NAMALWA (cell line): ENCODE results near the gene RMI2.
"Not testable (repeated sequence)": the region's sequence is repeated elsewhere in the genome, so short reads cannot be mapped to it uniquely, and the experiment has no call there.

ENCODE experiments used
- DNase-seq: peaks from one replicate; pipeline ENCODE4 v3.0.0-alpha.2; 2015; ENCODE audit warnings: low spot score

Gene RMI2

GRCh38 chr16:11354733-11355574 is 9.7 kb downstream of the RMI2 start:
- DNase-seq = peak; percentile 91

GRCh38 chr16:11355862-11356261 is 10.6 kb downstream of the RMI2 start:
- peak; percentile 41 for DNase-seq

GRCh38 chr16:11356573-11357331 is 11.5 kb downstream of the RMI2 start:
- peak; percentile 67 for DNase-seq

- no peak for DNase-seq
These were observed 13.3 kb downstream of the RMI2 start for GRCh38 chr16:11358531-11358930.

GRCh38 chr16:11359370-11359769 is 14.1 kb downstream of the RMI2 start:
- DNase-seq = no peak

- no peak for DNase-seq
These were observed 15.5 kb downstream of the RMI2 start for GRCh38 chr16:11360641-11361373.

- DNase-seq = peak; percentile 44
These were observed 16.6 kb downstream of the RMI2 start for GRCh38 chr16:11361701-11362451.

GRCh38 chr16:11363927-11364258 is 18.6 kb downstream of the RMI2 start:
- no peak for DNase-seq

GRCh38 chr16:11367483-11367906 is 22.2 kb downstream of the RMI2 start:
- DNase-seq = no peak

GRCh38 chr16:11370084-11370931 is 25.0 kb downstream of the RMI2 start:
- peak; percentile 85 for DNase-seq

GRCh38 chr16:11370932-11371279 is 25.6 kb downstream of the RMI2 start:
- not testable (repeated sequence) for DNase-seq

GRCh38 chr16:11372073-11372828 is 27.0 kb downstream of the RMI2 start:
- DNase-seq = no peak

- no peak for DNase-seq
These were observed 27.6 kb downstream of the RMI2 start for GRCh38 chr16:11372829-11373306.

- DNase-seq = no peak
These were observed 29.0 kb downstream of the RMI2 start for GRCh38 chr16:11374255-11374654.

GRCh38 chr16:11377154-11377553 is 31.9 kb downstream of the RMI2 start:
- no peak for DNase-seq

GRCh38 chr16:11378951-11379350 is 33.7 kb downstream of the RMI2 start:
- not testable (repeated sequence) for DNase-seq

GRCh38 chr16:11379420-11379819 is 34.2 kb downstream of the RMI2 start:
- no peak for DNase-seq

GRCh38 chr16:11380836-11381235 is 35.6 kb downstream of the RMI2 start:
- DNase-seq = no peak

GRCh38 chr16:11383481-11384183 is 38.4 kb downstream of the RMI2 start:
- DNase-seq = no peak
